A549 (cell line): ENCODE measurements around the gene SACS. TPM values are rescaled to one million over a fixed set of nuclear protein-coding genes. Genes with fewer than 3 reads are reported as not detected.

Source experiments
- ATAC-seq, 2 experiments: fragments of 200-7000 bp in 1 of 2; fragments of >200 bp in 1 of 2; cut with Nextera tagmentation in 1 of 2; cut with Tn5 transposase in 1 of 2; 3 replicates each; pipeline versions ENCODE4 v1.8.0 to v1.9.1; 2018 to 2020; ENCODE audit warnings: mild to moderate bottlenecking in 1 of 2, moderate library complexity in 1 of 2
- CTCF ChIA-PET: fragments of 300-600 bp; sonication (Branson Sonifier 250); formaldehyde crosslinking; extraction: SDS; loops from one replicate; lab custom pipeline; 2021; ENCODE audit warnings: antibody characterized with exemption, inconsistent platforms; lab: Yijun Ruan, JAX
- POLR2A ChIA-PET: fragments of 350-600 bp; formaldehyde crosslinking; extraction: SDS; loops from one replicate; lab custom pipeline; 2021; ENCODE audit warnings: antibody characterized with exemption, inconsistent platforms; lab: Yijun Ruan, JAX
- DNase-seq, 2 experiments: peaks; one replicate each; pipeline versions ENCODE4 v3.0.0 to v3.0.0-alpha.2; 2011 to 2016; ENCODE audit warnings: low read depth in 1 of 2, low spot score in 1 of 2
- FAIRE-seq: peaks from 2 replicates; lab custom pipeline; 2011; peaks lifted over from hg19 to GRCh38; lab: Jason Lieb, UNC
- H3K27ac ChIP-seq, 2 experiments: fragments of >200 bp; sonication (Bioruptor Twin); formaldehyde crosslinking; 3 replicates each; pipeline ENCODE4 v1.5.1; 2016 to 2017
- H3K4me1 ChIP-seq: fragments of >200 bp; sonication (Bioruptor Twin); formaldehyde crosslinking; 3 replicates; pipeline ENCODE4 v1.6.1; 2016
- H3K4me2 ChIP-seq: fragments of >200 bp; sonication (Bioruptor Twin); formaldehyde crosslinking; 3 replicates; pipeline ENCODE4 v1.6.1; 2016
- H3K4me3 ChIP-seq: fragments of >200 bp; sonication (Bioruptor Twin); formaldehyde crosslinking; 3 replicates; pipeline ENCODE4 v1.5.1; 2016
- H3K9me3 ChIP-seq: fragments of >200 bp; sonication (Bioruptor Twin); formaldehyde crosslinking; 3 replicates; pipeline ENCODE4 v1.6.1; 2016
- BHLHE40 ChIP-seq: IDR thresholded peaks from 2 replicates; pipeline ENCODE4 v1.6.1; 2012; ENCODE audit warnings: low read depth, low read length, inconsistent platforms
- CTCF ChIP-seq: fragments of >200 bp; sonication (Bioruptor Twin); formaldehyde crosslinking; IDR thresholded peaks from 3 replicates; pipeline ENCODE4 v1.5.1; 2016
- EHF ChIP-seq: fragments of 250-450 bp; sonication (Bioruptor Pico); IDR thresholded peaks from 2 replicates; pipeline ENCODE4 v1.5.0; 2020; ENCODE audit warnings: mild to moderate bottlenecking
- EP300 ChIP-seq, 2 experiments: fragments of >200 bp; sonication (Bioruptor Twin); formaldehyde crosslinking; IDR thresholded peaks; 2 replicates in 1 of 2; 3 replicates in 1 of 2; pipeline ENCODE4 v1.6.1; 2016 to 2017
- ESRRA ChIP-seq: fragments of 150-350 bp; IDR thresholded peaks from 2 replicates; pipeline ENCODE4 v1.6.1; 2014; ENCODE audit warnings: mild to moderate bottlenecking, low read length, borderline replicate concordance
- FOSB ChIP-seq: fragments of 250-450 bp; sonication (Bioruptor Pico); IDR thresholded peaks from 2 replicates; pipeline ENCODE4 v1.5.0; 2020; ENCODE audit warnings: mild to moderate bottlenecking, moderate library complexity
- GATA3 ChIP-seq: IDR thresholded peaks from 2 replicates; pipeline ENCODE4 v1.6.1; 2012; ENCODE audit warnings: borderline replicate concordance
- HDAC2 ChIP-seq: fragments of 200-600 bp; sonication (generic); IDR thresholded peaks from 2 replicates; pipeline ENCODE4 v1.6.1; 2016
- HOXA7 ChIP-seq: fragments of 250-450 bp; sonication (Bioruptor Pico); IDR thresholded peaks from 2 replicates; pipeline ENCODE4 v1.5.0; 2020; ENCODE audit warnings: mild to moderate bottlenecking, moderate library complexity
- HOXB5 ChIP-seq: fragments of 250-450 bp; sonication (Bioruptor Pico); IDR thresholded peaks from 2 replicates; pipeline ENCODE4 v1.5.0; 2020; ENCODE audit warnings: mild to moderate bottlenecking, moderate library complexity
- KDM5A ChIP-seq: fragments of 200-600 bp; sonication (generic); IDR thresholded peaks from 2 replicates; pipeline ENCODE4 v1.6.1; 2016; ENCODE audit warnings: antibody characterized with exemption, mild to moderate bottlenecking
- MAX ChIP-seq: IDR thresholded peaks from 2 replicates; pipeline ENCODE4 v1.6.1; 2012
- NPAS2 ChIP-seq: fragments of 250-450 bp; sonication (Bioruptor Pico); IDR thresholded peaks from 2 replicates; pipeline ENCODE4 v1.8.0; 2022; ENCODE audit warnings: mild to moderate bottlenecking, moderate library complexity, borderline replicate concordance
- NR3C1 ChIP-seq: fragments of >200 bp; sonication (Bioruptor Twin); formaldehyde crosslinking; IDR thresholded peaks from 3 replicates; pipeline ENCODE4 v1.6.1; 2017
- RAD21 ChIP-seq, 2 experiments: fragments of >200 bp in 1 of 2; sonication (Bioruptor Twin) in 1 of 2; formaldehyde crosslinking in 1 of 2; IDR thresholded peaks in 1 of 2; conservative IDR thresholded peaks in 1 of 2; 2 replicates in 1 of 2; 3 replicates in 1 of 2; pipeline ENCODE4 v1.6.1; 2012 to 2018; ENCODE audit warnings: inconsistent platforms in 1 of 2
- RNF2 ChIP-seq: fragments of 200-600 bp; sonication (generic); IDR thresholded peaks from 2 replicates; pipeline ENCODE4 v1.6.1; 2016; ENCODE audit warnings: low read depth, mild to moderate bottlenecking, antibody characterized with exemption, moderate library complexity, borderline replicate concordance
- SMC3 ChIP-seq: fragments of >200 bp; sonication (Bioruptor Twin); formaldehyde crosslinking; IDR thresholded peaks from 3 replicates; pipeline ENCODE4 v1.6.1; 2018; ENCODE audit warnings: inconsistent platforms
- ZC3H11A ChIP-seq: fragments of 450-650 bp; IDR thresholded peaks from 2 replicates; pipeline ENCODE4 v1.6.1; 2014; ENCODE audit warnings: antibody characterized with exemption, mild to moderate bottlenecking
- WGBS: methylation state at CpG from one replicate; pipeline ENCODE4 v1.1.6; 2017; ENCODE audit errors: missing lambda C conversion rate; 5-methylcytosine and 5-hydroxymethylcytosine counted together
- polyA plus RNA-seq, 4 experiments: library from polyadenylated mRNA; depleted of rRNA in 3 of 4; stranded (reverse); fragments of >200 nt; fragmentation: RNase III in 1 of 4; extraction: RNeasy Plus Mini Kit Qiagen cat#74134 plus additional on column Dnase treatment in 1 of 4; gene quantifications; 2 replicates in 3 of 4; 3 replicates in 1 of 4; pipeline ENCODE4 v1.2.3, GENCODE V29; 2011 to 2017
- TF ChIP-seq, protein P1 (sequence below): IDR thresholded peaks from 2 replicates; pipeline ENCODE4 v1.6.1; 2012; ENCODE audit warnings: low read depth, borderline replicate concordance
- TF ChIP-seq, protein P2 (sequence below): fragments of 200-600 bp; sonication (generic); IDR thresholded peaks from 2 replicates; pipeline ENCODE4 v1.6.1; 2016; ENCODE audit warnings: antibody characterized with exemption, mild to moderate bottlenecking, moderate library complexity
- TF ChIP-seq, protein P3 (sequence below): fragments of >200 bp; sonication (Bioruptor Twin); formaldehyde crosslinking; IDR thresholded peaks from 3 replicates; pipeline ENCODE4 v1.6.1; 2016
- TF ChIP-seq, protein P4 (sequence below): fragments of >200 bp; sonication (Bioruptor Twin); formaldehyde crosslinking; IDR thresholded peaks from 2 replicates; pipeline ENCODE4 v1.6.1; 2016

SACS gene
- polyA plus RNA-seq, 2 of the 4 experiments (the other 2 are of a cell fraction) = 6.9 to 23.8 TPM

DNA sequence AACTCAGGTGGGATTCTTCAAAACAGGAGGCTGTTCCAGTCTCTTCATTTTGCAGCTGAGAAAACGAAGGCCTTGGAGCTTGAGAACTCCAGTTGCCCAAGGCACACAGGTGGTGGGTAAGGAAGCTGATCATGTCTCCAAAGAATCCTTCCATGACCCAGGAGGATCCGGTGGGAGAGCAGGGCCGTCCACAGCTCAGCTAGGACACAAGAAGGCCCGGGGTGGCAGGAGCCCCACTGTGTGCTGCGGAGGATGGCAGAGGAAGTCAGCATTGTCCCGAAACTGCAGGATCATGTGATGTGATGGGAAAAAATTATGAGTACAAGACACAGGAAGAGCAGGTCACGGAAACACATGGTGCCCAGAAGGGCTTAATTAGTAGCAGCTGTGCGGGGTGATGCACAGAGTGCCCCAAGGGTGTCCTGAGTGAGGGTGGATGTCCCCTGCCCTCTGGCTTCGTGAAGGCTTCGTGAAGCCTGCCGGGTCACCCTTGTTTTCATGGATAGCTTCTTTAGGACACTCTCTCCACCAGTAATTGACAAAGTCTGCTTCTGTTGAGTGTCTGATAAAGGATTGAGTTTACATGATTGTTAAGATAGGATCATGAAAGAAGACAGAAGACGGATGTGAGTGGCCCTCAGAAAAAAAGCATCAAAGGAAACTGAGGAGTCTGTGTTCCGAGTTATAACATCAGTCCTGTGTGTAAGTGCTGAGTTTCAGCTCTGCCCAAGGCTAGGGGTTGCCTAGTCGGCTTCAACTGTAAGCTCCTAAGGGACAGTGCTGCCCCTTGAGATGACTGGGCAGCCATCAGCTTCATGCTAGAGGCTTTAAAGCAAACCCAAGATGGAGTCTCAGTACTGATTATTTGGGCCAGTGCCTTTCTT lies 33.8 kb upstream of the SACS start:
- no peak for TF ChIP-seq HDAC2
- no peak for TF ChIP-seq ESRRA
- no peak for TF ChIP-seq GATA3
- Histone ChIP-seq H3K4me3 (no peak overlapping the region), H3K9me3 (no peaks in the 10 kb centered on the region), H3K4me2 (peak overlapping the region; percentile 93; the same call in 1 of the 3 replicates), H3K27ac (peak overlapping the region in 1 of 2 experiments; percentile 48; a peak in 1 of 6 replicates), H3K4me1 (0 out of 3 replicates have a peak, but pooled peaks cover 3% of the 10 kb centered on the region)
- ATAC-seq (peak in 1 of 2 experiments; percentile 24; a peak in 3 of 6 replicates), FAIRE-seq (no peak), DNase-seq (no peak)
- WGBS = 66% methylated on average over 14 of the region's 14 CpGs
- ChIA-PET POLR2A (no interaction called here), CTCF (interaction anchor here (0.7 to 2.4 kb wide), 24 partner anchors 8 to 762 kb away, joined by 3 to 22 read pairs (median 3); partner anchors contain the start of genes MIPEP and SACS)

DNA sequence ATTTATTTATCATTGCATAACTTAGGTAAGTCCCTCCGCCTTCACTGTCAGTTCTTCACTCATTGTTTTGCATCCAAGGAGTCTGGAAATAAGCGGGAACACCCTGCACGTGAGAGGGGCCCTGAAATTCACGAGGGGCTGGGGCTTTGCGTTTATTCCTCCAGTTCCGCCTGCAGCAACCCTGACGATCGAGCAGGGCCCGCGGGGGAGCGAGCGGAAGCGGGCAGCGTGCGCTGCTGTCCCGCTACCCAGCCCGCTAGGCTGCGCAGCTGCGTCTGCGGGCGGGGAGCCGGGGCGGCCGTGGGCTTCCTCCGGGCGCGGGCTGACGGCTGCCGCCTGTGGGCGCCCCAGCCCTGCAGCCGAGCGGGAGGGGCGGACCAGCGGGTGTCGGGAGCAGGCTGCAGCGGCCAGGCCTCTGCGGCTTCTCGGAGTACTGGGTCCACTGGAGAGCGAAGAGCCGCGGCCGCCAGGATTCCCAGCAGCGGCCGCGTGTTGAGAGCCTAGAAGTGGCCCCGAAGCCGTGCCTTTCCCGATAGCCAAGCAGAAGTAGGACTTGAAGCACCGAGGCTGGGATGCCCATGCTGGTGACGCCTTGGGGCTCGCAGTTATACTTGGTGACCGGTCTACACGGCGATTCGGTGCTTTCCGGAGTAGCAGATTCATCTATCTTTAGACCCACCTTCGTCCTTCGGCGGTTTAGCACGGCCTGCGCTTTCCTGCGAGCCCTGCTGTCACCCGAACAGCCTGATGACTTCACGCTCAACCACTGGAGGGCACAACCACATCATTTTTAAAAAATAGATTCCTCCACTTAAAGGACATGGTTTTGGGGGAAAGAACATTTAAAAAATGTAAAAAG lies 32.9 kb upstream of the SACS start:
- DNase-seq (peak; percentile 41 to 76), ATAC-seq (peak; percentile 94 to 95), FAIRE-seq (no peak)
- peak overlapping the region; percentile 79 to 91 for H3K27ac ChIP-seq
- 4% methylated on average over 25 of the region's 64 CpGs for WGBS
- TF ChIP-seq, protein P1, sequence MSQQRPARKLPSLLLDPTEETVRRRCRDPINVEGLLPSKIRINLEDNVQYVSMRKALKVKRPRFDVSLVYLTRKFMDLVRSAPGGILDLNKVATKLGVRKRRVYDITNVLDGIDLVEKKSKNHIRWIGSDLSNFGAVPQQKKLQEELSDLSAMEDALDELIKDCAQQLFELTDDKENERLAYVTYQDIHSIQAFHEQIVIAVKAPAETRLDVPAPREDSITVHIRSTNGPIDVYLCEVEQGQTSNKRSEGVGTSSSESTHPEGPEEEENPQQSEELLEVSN = peak; percentile 79
- TF ChIP-seq BHLHE40 (no peak), RAD21 (conservative IDR thresholded peaks at IDR 0.05 in 1 of 2, IDR thresholded peaks at IDR 0.05 in 1 of 2) (peak; percentile 69 to 74), CTCF (peak; percentile 50), RNF2 (no peak), ZC3H11A (no peak), MAX (peak; percentile 83), SMC3 (peak; percentile 48), KDM5A (peak; percentile 41; the same call in 1 of the 2 replicates)
- POLR2A ChIA-PET = no interaction called here
- H3K4me1 ChIP-seq = 0 out of 3 replicates have a peak, but pooled peaks cover 3% of the 10 kb centered on the region
- CTCF ChIA-PET = interaction anchor here (0.6 to 2.4 kb wide), 18 partner anchors 9 to 493 kb away, joined by 3 to 22 read pairs (median 3); partner anchors contain the start of genes MIPEP and SACS
- peak overlapping the region; percentile 49 for H3K4me3 ChIP-seq
- peak overlapping the region; percentile 93 for H3K4me2 ChIP-seq
- no peaks in the 10 kb centered on the region for H3K9me3 ChIP-seq

GRCh38 chr13:23463661-23464060 lies 30.2 kb upstream of the SACS start:
- POLR2A ChIA-PET = no interaction called here
- no peak overlapping the region for H3K4me3 ChIP-seq
- H3K4me1 ChIP-seq = 0 out of 3 replicates have a peak, but pooled peaks cover 3% of the 10 kb centered on the region
- FAIRE-seq = no peak
- H3K27ac ChIP-seq = no peak overlapping the region
- H3K4me2 ChIP-seq = no peak overlapping the region
- no peaks in the 10 kb centered on the region for H3K9me3 ChIP-seq
- WGBS = 90% methylated on average over 4 of the region's 4 CpGs
- CTCF ChIA-PET = no interaction called here
- no peak for ATAC-seq
- no peak for DNase-seq
- TF ChIP-seq HOXA7 (CRISPR knock-in tag) (no peak), RNF2 (no peak), HOXB5 (CRISPR knock-in tag) (no peak), FOSB (no peak), HDAC2 (no peak), GATA3 (no peak), NPAS2 (no peak), EHF (CRISPR knock-in tag) (no peak), EP300 (IDR thresholded peaks at IDR 0.05) (no peak), NR3C1 (no peak)
- TF ChIP-seq, protein P2, sequence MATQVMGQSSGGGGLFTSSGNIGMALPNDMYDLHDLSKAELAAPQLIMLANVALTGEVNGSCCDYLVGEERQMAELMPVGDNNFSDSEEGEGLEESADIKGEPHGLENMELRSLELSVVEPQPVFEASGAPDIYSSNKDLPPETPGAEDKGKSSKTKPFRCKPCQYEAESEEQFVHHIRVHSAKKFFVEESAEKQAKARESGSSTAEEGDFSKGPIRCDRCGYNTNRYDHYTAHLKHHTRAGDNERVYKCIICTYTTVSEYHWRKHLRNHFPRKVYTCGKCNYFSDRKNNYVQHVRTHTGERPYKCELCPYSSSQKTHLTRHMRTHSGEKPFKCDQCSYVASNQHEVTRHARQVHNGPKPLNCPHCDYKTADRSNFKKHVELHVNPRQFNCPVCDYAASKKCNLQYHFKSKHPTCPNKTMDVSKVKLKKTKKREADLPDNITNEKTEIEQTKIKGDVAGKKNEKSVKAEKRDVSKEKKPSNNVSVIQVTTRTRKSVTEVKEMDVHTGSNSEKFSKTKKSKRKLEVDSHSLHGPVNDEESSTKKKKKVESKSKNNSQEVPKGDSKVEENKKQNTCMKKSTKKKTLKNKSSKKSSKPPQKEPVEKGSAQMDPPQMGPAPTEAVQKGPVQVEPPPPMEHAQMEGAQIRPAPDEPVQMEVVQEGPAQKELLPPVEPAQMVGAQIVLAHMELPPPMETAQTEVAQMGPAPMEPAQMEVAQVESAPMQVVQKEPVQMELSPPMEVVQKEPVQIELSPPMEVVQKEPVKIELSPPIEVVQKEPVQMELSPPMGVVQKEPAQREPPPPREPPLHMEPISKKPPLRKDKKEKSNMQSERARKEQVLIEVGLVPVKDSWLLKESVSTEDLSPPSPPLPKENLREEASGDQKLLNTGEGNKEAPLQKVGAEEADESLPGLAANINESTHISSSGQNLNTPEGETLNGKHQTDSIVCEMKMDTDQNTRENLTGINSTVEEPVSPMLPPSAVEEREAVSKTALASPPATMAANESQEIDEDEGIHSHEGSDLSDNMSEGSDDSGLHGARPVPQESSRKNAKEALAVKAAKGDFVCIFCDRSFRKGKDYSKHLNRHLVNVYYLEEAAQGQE = no peak
- TF ChIP-seq, protein P3, sequence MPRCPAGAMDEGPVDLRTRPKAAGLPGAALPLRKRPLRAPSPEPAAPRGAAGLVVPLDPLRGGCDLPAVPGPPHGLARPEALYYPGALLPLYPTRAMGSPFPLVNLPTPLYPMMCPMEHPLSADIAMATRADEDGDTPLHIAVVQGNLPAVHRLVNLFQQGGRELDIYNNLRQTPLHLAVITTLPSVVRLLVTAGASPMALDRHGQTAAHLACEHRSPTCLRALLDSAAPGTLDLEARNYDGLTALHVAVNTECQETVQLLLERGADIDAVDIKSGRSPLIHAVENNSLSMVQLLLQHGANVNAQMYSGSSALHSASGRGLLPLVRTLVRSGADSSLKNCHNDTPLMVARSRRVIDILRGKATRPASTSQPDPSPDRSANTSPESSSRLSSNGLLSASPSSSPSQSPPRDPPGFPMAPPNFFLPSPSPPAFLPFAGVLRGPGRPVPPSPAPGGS = no peak
- TF ChIP-seq, protein P4, sequence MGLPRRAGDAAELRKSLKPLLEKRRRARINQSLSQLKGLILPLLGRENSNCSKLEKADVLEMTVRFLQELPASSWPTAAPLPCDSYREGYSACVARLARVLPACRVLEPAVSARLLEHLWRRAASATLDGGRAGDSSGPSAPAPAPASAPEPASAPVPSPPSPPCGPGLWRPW = no peak
